Tibial artery (tissue), 4 donors: Measurements from ENCODE around the gene POFUT2.

Source experiments
- DNase-seq, 2 donors: peaks; one replicate each; pipeline ENCODE4 v3.0.0-alpha.2; 2019
- H3K27ac ChIP-seq, 2 donors: fragments of 200-600 bp; sonication (generic) in 1 of 2; 1 replicate in 1 of 2; 2 replicates in 1 of 2; pipeline ENCODE4 v1.5.1; 2018 to 2019; ENCODE audit warnings: mild to moderate bottlenecking in 1 of 2
- H3K27me3 ChIP-seq, 2 donors: fragments of 200-600 bp; sonication (generic) in 1 of 2; one replicate each; pipeline versions ENCODE4 v1.5.1 to v1.6.0; 2016 to 2019
- H3K36me3 ChIP-seq, 3 donors: fragments of 200-600 bp; sonication (generic) in 2 of 3; one replicate each; pipeline ENCODE4 v1.5.1; 2016 to 2019; ENCODE audit warnings: mild to moderate bottlenecking in 2 of 3
- H3K4me1 ChIP-seq, 4 donors: fragments of 200-600 bp; sonication (generic) in 2 of 4; 1 replicate in 3 of 4; 2 replicates in 1 of 4; pipeline ENCODE4 v1.5.1; 2016 to 2019
- H3K4me3 ChIP-seq, 2 donors: fragments of 200-600 bp; sonication (generic) in 1 of 2; 1 replicate in 1 of 2; 2 replicates in 1 of 2; pipeline ENCODE4 v1.5.1; 2018 to 2019; ENCODE audit warnings: mild to moderate bottlenecking in 2 of 2
- H3K9me3 ChIP-seq, 3 donors: fragments of 200-600 bp; sonication (generic) in 1 of 3; one replicate each; pipeline ENCODE4 v1.5.1; 2016 to 2019
- CTCF ChIP-seq, 2 experiments: fragments of 200-600 bp in 1 of 2; fragments of 450-650 bp in 1 of 2; IDR thresholded peaks; one replicate each; pipeline ENCODE4 v1.5.1; 2017 to 2019; ENCODE audit warnings: antibody characterized with exemption in 2 of 2, mild to moderate bottlenecking in 1 of 2, moderate library complexity in 1 of 2
- intact Hi-C: fragments of 100-400 bp; cut with DNase I; formaldehyde crosslinking; loops from one replicate; pipeline ENCODE4 v1.15.0; 2023; ENCODE audit warnings: low total_unique reads

The POFUT2 gene

GRCh38 chr21:45328198-45329091 is 40.8 kb upstream of the POFUT2 start:
- intact Hi-C loops = no loop called here
- Histone ChIP-seq H3K27ac (peak overlapping the region; percentile 52 to 62), H3K36me3 (no peaks in the 10 kb centered on the region), H3K4me1 (peaks cover 0 to 51% (median 29%) of the 10 kb centered on the region in 4 donors), H3K9me3 (no peaks in the 10 kb centered on the region), H3K4me3 (no peak overlapping the region), H3K27me3 (no peaks in the 10 kb centered on the region)
- DNase-seq = peak in 1 of 2 donors; percentile 69
- TF ChIP-seq CTCF (IDR thresholded peaks at IDR 0.05) = no peak

GRCh38 chr21:45327441-45328197 is 39.9 kb upstream of the POFUT2 start:
- peaks cover 0 to 59% (median 37%) of the 10 kb centered on the region in 4 donors for H3K4me1 ChIP-seq
- intact Hi-C loops = no loop called here
- no peak for TF ChIP-seq CTCF (IDR thresholded peaks at IDR 0.05)
- H3K36me3 ChIP-seq = no peaks in the 10 kb centered on the region
- H3K4me3 ChIP-seq = no peak overlapping the region
- peak in 1 of 2 donors; percentile 64 for DNase-seq
- H3K27me3 ChIP-seq = no peaks in the 10 kb centered on the region
- no peaks in the 10 kb centered on the region for H3K9me3 ChIP-seq
- H3K27ac ChIP-seq = no peak overlapping the region

DNA sequence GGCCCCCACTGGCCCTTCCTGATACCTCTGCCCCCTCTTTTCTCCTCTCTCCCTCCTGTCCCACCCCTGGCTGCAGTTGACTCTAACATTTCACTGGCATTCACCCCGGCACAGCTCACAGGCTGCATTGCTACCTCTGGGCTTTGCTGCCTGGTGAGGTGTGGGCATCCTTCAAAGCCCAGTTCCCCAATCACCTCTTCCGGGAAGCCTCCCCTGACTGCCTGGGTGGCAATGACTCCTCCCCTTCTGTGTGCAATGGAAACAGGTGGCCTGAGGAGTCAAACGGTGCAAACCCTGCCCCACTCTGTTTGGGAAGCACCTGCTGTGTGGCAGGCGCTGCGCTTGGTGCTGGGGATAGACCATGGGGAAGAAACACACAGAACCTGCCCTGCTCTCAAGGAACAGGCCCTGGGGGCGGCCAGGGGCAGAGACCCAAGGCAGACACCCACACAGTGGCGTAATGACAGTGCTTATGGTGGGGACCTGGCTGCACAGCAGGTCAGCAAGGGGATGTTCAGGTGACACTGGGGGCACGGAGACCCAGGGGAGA is 39.3 kb upstream of the POFUT2 start:
- Histone ChIP-seq H3K36me3 (no peaks in the 10 kb centered on the region), H3K27me3 (no peaks in the 10 kb centered on the region), H3K4me1 (peaks cover 0 to 66% (median 44%) of the 10 kb centered on the region in 4 donors), H3K4me3 (no peak overlapping the region), H3K27ac (no peak overlapping the region), H3K9me3 (no peaks in the 10 kb centered on the region)
- intact Hi-C loops = no loop called here
- peak in 1 of 2 donors; percentile 60 for DNase-seq
- no peak for TF ChIP-seq CTCF (IDR thresholded peaks at IDR 0.05)

- Histone ChIP-seq H3K4me1 (peaks cover 0 to 69% (median 49%) of the 10 kb centered on the region in 4 donors), H3K4me3 (no peak overlapping the region), H3K27ac (peak overlapping the region; percentile 96 to 99), H3K27me3 (no peaks in the 10 kb centered on the region), H3K9me3 (no peaks in the 10 kb centered on the region), H3K36me3 (no peaks in the 10 kb centered on the region)
- intact Hi-C loops = no loop called here
- peak in 1 of 2 donors; percentile 62 for DNase-seq
- no peak for TF ChIP-seq CTCF (IDR thresholded peaks at IDR 0.05)
These were observed 38.6 kb upstream of the POFUT2 start for GRCh38 chr21:45326169-45326851.
